ENCODE results near the gene GAK. TPM values are rescaled to one million over a fixed set of nuclear protein-coding genes. Genes with fewer than 3 reads are reported as not detected.

GAK gene
- polyA plus RNA-seq, 1 donor (not counting 4 experiments of a cell fraction or from before 2014, with no cell fraction given): 18.4 TPM

DNA sequence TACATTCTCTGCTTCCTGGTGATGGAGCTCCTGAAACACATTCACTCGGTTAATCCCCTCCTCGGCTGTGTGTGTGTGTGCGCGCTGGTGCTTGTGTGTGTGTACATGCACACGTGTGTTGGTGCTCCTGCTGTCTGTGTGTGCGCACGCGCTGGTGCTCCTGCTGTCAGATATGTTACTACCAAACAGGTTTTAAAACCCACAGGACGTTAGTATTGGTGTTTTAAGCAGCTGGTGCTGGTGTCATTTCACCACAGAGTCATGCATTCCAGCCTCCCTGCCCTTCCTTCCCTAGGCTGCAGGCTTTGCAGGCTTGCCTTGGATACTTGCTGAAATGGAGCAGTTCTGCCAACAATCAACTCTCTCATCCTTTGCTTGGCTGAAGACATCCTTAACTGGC lies 58.1 kb downstream of the GAK start:
- DNase-seq (ENCODE audit: low read depth, low spot score): no peak
- Histone ChIP-seq H3K4me3 (ENCODE audit: control insufficient read depth in 2 of 3, extremely low read depth in 1 of 3, insufficient read depth in 2 of 3, low read depth in 1 of 3, low read length in 3 of 3) (no peak overlapping the region), H3K36me3 (ENCODE audit: control insufficient read depth in 2 of 2, extremely low read depth in 1 of 2, insufficient read depth in 2 of 2, low read length in 2 of 2) (peaks cover 28 to 33% of the 10 kb centered on the region in 2 experiments), H3K9ac (ENCODE audit: control insufficient read depth, extremely low read depth, insufficient read depth, low read length) (no peak overlapping the region), H4K20me1 (ENCODE audit: control insufficient read depth, extremely low read depth, insufficient read depth, low read length) (no peaks in the 10 kb centered on the region), H3K79me2 (ENCODE audit: control insufficient read depth, insufficient read depth, low read length) (no peaks in the 10 kb centered on the region), H3K4me2 (ENCODE audit: control insufficient read depth, extremely low read depth, insufficient read depth, low read depth, low read length) (no peak overlapping the region), H3K27me3 (ENCODE audit: control insufficient read depth, extremely low read depth, insufficient read depth, low read length) (no peaks in the 10 kb centered on the region), H3K9me3 (ENCODE audit: control insufficient read depth, low read depth, low read length) (no peaks in the 10 kb centered on the region), H3K4me1 (ENCODE audit: control insufficient read depth, extremely low read depth, insufficient read depth, low read length) (no peaks in the 10 kb centered on the region), H3K27ac (ENCODE audit: control insufficient read depth, insufficient read depth, low read length) (no peak overlapping the region), H2AFZ (ENCODE audit: control insufficient read depth, low read length) (no peak overlapping the region), H3K9me1 (ENCODE audit: control insufficient read depth, extremely low read depth, insufficient read depth, low read length) (no peaks in the 10 kb centered on the region)
- dilution Hi-C loops (cut with MboI; ENCODE audit: extremely low pct_ligation_motif_present, low sequenced_read_pairs): no loop called here
- FAIRE-seq: no peak
- TF ChIP-seq, protein P1, sequence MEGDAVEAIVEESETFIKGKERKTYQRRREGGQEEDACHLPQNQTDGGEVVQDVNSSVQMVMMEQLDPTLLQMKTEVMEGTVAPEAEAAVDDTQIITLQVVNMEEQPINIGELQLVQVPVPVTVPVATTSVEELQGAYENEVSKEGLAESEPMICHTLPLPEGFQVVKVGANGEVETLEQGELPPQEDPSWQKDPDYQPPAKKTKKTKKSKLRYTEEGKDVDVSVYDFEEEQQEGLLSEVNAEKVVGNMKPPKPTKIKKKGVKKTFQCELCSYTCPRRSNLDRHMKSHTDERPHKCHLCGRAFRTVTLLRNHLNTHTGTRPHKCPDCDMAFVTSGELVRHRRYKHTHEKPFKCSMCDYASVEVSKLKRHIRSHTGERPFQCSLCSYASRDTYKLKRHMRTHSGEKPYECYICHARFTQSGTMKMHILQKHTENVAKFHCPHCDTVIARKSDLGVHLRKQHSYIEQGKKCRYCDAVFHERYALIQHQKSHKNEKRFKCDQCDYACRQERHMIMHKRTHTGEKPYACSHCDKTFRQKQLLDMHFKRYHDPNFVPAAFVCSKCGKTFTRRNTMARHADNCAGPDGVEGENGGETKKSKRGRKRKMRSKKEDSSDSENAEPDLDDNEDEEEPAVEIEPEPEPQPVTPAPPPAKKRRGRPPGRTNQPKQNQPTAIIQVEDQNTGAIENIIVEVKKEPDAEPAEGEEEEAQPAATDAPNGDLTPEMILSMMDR (optimal IDR thresholded peaks at IDR 0.05 in 1 of 3, IDR thresholded peaks at IDR 0.05 in 1 of 3, conservative IDR thresholded peaks at IDR 0.05 in 1 of 3; ENCODE audit: extremely low read depth in 1 of 3, insufficient read depth in 2 of 3, low read length in 3 of 3): no peak
- TF ChIP-seq EZH2 (IDR thresholded peaks at IDR 0.05; ENCODE audit: low read length): no peak

DNA sequence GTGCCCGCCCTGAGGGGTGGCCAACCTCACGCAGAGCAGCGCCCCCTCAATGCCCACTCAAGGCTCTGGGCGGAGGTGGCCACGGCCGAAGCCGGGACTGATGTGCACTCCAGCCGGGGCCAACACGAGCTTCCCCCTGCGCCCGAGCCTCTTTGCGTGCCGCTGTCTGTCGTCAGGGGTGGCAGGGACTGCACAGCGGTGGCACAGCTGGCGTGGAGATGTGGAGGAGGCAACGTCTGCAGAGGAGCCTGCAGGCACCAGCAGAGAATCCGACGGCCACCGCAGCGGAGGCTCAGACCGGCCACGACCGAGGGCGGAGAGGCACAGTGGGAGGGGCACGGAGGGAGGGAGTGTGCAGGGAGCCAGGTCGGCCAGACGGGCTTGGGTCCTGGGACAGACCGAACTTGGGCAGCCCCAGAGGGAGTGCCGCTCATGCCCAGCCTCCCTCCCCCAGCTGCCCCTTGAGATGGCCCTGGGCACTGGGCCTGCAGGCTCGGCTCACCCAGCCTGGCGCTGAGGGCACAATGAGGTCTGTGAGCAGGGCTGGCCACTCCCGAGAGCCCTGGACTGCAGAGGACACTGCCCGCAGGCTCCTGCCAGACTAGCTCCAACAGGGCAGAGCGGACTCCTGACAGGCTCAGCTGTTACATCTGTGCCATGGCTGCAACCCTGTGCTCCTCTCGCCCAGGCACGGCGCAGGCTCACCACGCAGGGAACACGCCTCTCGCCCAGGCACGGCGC lies 59.7 kb downstream of the GAK start:
- Histone ChIP-seq H2AFZ (ENCODE audit: control insufficient read depth, low read length) (no peak overlapping the region), H3K9ac (ENCODE audit: control insufficient read depth, extremely low read depth, insufficient read depth, low read length) (no peak overlapping the region), H3K9me1 (ENCODE audit: control insufficient read depth, extremely low read depth, insufficient read depth, low read length) (no peaks in the 10 kb centered on the region), H3K4me1 (ENCODE audit: control insufficient read depth, extremely low read depth, insufficient read depth, low read length) (no peaks in the 10 kb centered on the region), H3K36me3 (ENCODE audit: control insufficient read depth in 2 of 2, extremely low read depth in 1 of 2, insufficient read depth in 2 of 2, low read length in 2 of 2) (peaks cover 23 to 27% of the 10 kb centered on the region in 2 experiments), H3K4me3 (ENCODE audit: control insufficient read depth in 2 of 3, extremely low read depth in 1 of 3, insufficient read depth in 2 of 3, low read depth in 1 of 3, low read length in 3 of 3) (no peak overlapping the region), H3K27ac (ENCODE audit: control insufficient read depth, insufficient read depth, low read length) (no peak overlapping the region), H3K9me3 (ENCODE audit: control insufficient read depth, low read depth, low read length) (no peaks in the 10 kb centered on the region), H4K20me1 (ENCODE audit: control insufficient read depth, extremely low read depth, insufficient read depth, low read length) (no peaks in the 10 kb centered on the region), H3K79me2 (ENCODE audit: control insufficient read depth, insufficient read depth, low read length) (no peaks in the 10 kb centered on the region), H3K27me3 (ENCODE audit: control insufficient read depth, extremely low read depth, insufficient read depth, low read length) (no peaks in the 10 kb centered on the region), H3K4me2 (ENCODE audit: control insufficient read depth, extremely low read depth, insufficient read depth, low read depth, low read length) (no peak overlapping the region)
- FAIRE-seq (no peak), DNase-seq (ENCODE audit: low read depth, low spot score) (no peak)
- no peak for TF ChIP-seq EZH2 (IDR thresholded peaks at IDR 0.05; ENCODE audit: low read length)
- TF ChIP-seq, protein P1 (optimal IDR thresholded peaks at IDR 0.05 in 1 of 3, IDR thresholded peaks at IDR 0.05 in 1 of 3, conservative IDR thresholded peaks at IDR 0.05 in 1 of 3; ENCODE audit: extremely low read depth in 1 of 3, insufficient read depth in 2 of 3, low read length in 3 of 3): no peak
- dilution Hi-C loops (cut with MboI; ENCODE audit: extremely low pct_ligation_motif_present, low sequenced_read_pairs): no loop called here

Data from keratinocyte (primary cell).